ENCODE data around the gene NRSN1. TPM values are rescaled to one million over a fixed set of nuclear protein-coding genes. Genes with fewer than 3 reads are reported as not detected.

The NRSN1 gene
- total and polyA plus RNA-seq, 2 donors (not counting 1 experiment from before 2014, with no cell fraction given): not detected

DNA sequence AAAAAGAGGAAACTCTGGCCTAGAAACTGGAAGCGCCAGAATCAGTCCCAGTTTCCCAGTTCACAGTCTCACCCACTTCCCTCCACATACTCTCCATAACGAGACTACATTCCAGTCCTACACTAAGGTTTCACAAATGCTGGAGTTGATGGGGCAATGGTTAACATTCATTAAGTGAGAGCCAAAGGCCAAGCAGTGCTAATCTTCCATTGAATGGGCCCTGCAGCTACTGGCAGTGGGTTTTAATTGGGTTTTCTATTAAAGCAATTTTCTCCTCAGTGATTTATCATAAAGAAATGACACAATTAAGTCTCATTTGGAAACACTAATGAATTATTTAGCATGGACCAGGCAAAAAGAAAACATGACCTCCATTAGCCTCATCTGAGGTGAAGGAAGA, 20.8 kb upstream of the NRSN1 start:
- Histone ChIP-seq H3K9ac (ENCODE audit: low read length) (no peak overlapping the region), H3K27me3 (replicated peaks in 1 of 4; ENCODE audit: control extremely low read depth in 1 of 4, control insufficient read depth in 3 of 4, insufficient read depth in 4 of 4, low read length in 3 of 4) (no peaks in the 10 kb centered on the region), H4K20me1 (ENCODE audit: control insufficient read depth, insufficient read depth, low read length, poor library complexity, severe bottlenecking) (no peaks in the 10 kb centered on the region), H3K9me3 (ENCODE audit: control extremely low read depth in 1 of 3, control insufficient read depth in 2 of 3, insufficient read depth in 1 of 3, low read length in 2 of 3) (peaks cover 0 to 2% (median 0%) of the 10 kb centered on the region in 3 donors), H3K4me3 (ENCODE audit: control extremely low read depth in 1 of 5, extremely low read depth in 1 of 5, insufficient read depth in 1 of 5, low read depth in 2 of 5, low read length in 4 of 5) (no peak overlapping the region), H3K4me2 (replicated peaks; ENCODE audit: low read depth, low read length, poor library complexity, severe bottlenecking) (no peak overlapping the region), H3K79me2 (ENCODE audit: control insufficient read depth, insufficient read depth, low read length) (no peaks in the 10 kb centered on the region), H3K36me3 (replicated peaks in 1 of 2; ENCODE audit: control extremely low read depth in 1 of 2, control insufficient read depth in 1 of 2, extremely low read depth in 1 of 2, insufficient read depth in 2 of 2, low read length in 1 of 2) (no peaks in the 10 kb centered on the region), H3K4me1 (ENCODE audit: control insufficient read depth in 2 of 2, insufficient read depth in 2 of 2, low read length in 2 of 2) (no peaks in the 10 kb centered on the region), H3K27ac (ENCODE audit: low read length in 2 of 2) (no peak overlapping the region), H2AFZ (ENCODE audit: insufficient read depth, low read depth, low read length, poor library complexity, severe bottlenecking) (no peak overlapping the region)
- Mint-ChIP-seq H3K9me3 (ENCODE audit: insufficient read depth) (no peaks in the 10 kb centered on the region), H3K27ac (no peak overlapping the region), H3K27me3 (peaks cover 4% of the 10 kb centered on the region), H3K4me3 (no peak overlapping the region), H3K4me1 (no peaks in the 10 kb centered on the region)
- TF ChIP-seq EZH2 (IDR thresholded peaks at IDR 0.05; ENCODE audit: borderline replicate concordance, insufficient read depth, low read depth, low read length, poor library complexity, severe bottlenecking) (no peak), CTCF (IDR thresholded peaks at IDR 0.05) (no peak)
- DNase-seq: no peak
- ChIA-PET POLR2A (no interaction called here), CTCF (no interaction called here)
- intact Hi-C loops (cut with micrococcal nuclease): no loop called here
- WGBS (ENCODE audit: insufficient coverage): no CpG with 5 or more reads among the region's 2 CpGs
- ATAC-seq (ENCODE audit: low read depth): no peak

DNA sequence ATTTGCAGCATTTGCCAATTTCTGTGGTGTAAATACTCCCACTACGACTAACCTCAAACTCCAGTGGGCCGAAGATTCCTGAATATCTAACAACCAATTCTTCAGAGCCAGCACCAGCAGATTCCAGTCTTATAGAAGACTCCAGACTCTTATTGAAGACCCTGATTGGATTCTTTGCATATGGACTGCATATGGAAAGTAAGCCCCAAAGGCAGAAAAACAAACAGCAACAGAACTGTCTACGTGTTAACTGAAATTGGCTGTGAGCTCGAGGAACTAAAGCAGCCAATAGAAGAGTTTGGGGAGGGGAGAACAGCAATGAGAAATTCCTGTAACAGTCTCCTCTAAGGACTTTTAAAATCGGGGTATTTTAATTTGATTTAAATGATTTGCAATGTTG, 19.7 kb upstream of the NRSN1 start:
- Histone ChIP-seq H4K20me1 (ENCODE audit: control insufficient read depth, insufficient read depth, low read length, poor library complexity, severe bottlenecking) (no peaks in the 10 kb centered on the region), H3K79me2 (ENCODE audit: control insufficient read depth, insufficient read depth, low read length) (no peaks in the 10 kb centered on the region), H3K4me3 (ENCODE audit: control extremely low read depth in 1 of 5, extremely low read depth in 1 of 5, insufficient read depth in 1 of 5, low read depth in 2 of 5, low read length in 4 of 5) (no peak overlapping the region), H3K27me3 (replicated peaks in 1 of 4; ENCODE audit: control extremely low read depth in 1 of 4, control insufficient read depth in 3 of 4, insufficient read depth in 4 of 4, low read length in 3 of 4) (no peaks in the 10 kb centered on the region), H3K27ac (ENCODE audit: low read length in 2 of 2) (no peak overlapping the region), H2AFZ (ENCODE audit: insufficient read depth, low read depth, low read length, poor library complexity, severe bottlenecking) (no peak overlapping the region), H3K36me3 (replicated peaks in 1 of 2; ENCODE audit: control extremely low read depth in 1 of 2, control insufficient read depth in 1 of 2, extremely low read depth in 1 of 2, insufficient read depth in 2 of 2, low read length in 1 of 2) (no peaks in the 10 kb centered on the region), H3K4me2 (replicated peaks; ENCODE audit: low read depth, low read length, poor library complexity, severe bottlenecking) (no peak overlapping the region), H3K9me3 (ENCODE audit: control extremely low read depth in 1 of 3, control insufficient read depth in 2 of 3, insufficient read depth in 1 of 3, low read length in 2 of 3) (peaks cover 0 to 2% (median 0%) of the 10 kb centered on the region in 3 donors), H3K4me1 (ENCODE audit: control insufficient read depth in 2 of 2, insufficient read depth in 2 of 2, low read length in 2 of 2) (no peaks in the 10 kb centered on the region), H3K9ac (ENCODE audit: low read length) (no peak overlapping the region)
- H3K4me3 Mint-ChIP-seq: no peak overlapping the region
- no peak overlapping the region for H3K27ac Mint-ChIP-seq
- intact Hi-C loops (cut with micrococcal nuclease): no loop called here
- TF ChIP-seq EZH2 (IDR thresholded peaks at IDR 0.05; ENCODE audit: borderline replicate concordance, insufficient read depth, low read depth, low read length, poor library complexity, severe bottlenecking) (no peak), CTCF (IDR thresholded peaks at IDR 0.05) (no peak)
- H3K27me3 Mint-ChIP-seq: peaks cover 4% of the 10 kb centered on the region
- H3K4me1 Mint-ChIP-seq: no peaks in the 10 kb centered on the region
- ChIA-PET CTCF (no interaction called here), POLR2A (no interaction called here)
- WGBS (ENCODE audit: insufficient coverage): 92% methylated on average over 2 of the region's 5 CpGs
- ATAC-seq (ENCODE audit: low read depth) (no peak), DNase-seq (no peak)
- H3K9me3 Mint-ChIP-seq (ENCODE audit: insufficient read depth): no peaks in the 10 kb centered on the region
